ENCODE measurements around the gene CYP17A1.

The CYP17A1 gene

DNA sequence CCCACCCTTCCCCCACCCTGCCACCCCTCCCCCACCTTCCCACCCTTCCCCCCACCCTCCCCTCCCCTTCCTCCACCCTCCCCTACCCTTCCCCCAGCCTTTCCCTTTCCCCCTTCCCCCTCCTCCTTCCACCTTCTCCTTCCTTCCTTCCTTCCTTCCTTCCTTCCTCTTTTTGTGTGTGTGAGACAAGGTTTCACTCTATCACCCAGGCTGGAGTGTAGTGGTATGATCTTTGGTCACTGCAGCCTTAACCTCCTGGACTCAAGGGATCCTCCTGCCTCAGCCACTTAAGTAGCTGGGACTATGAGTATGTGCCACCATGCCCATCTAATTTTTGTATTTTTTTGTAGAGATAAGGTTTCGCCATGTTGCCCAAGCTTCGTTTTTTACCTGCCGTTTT, 35.2 kb downstream of the CYP17A1 start:
- no peak for DNase-seq

DNA sequence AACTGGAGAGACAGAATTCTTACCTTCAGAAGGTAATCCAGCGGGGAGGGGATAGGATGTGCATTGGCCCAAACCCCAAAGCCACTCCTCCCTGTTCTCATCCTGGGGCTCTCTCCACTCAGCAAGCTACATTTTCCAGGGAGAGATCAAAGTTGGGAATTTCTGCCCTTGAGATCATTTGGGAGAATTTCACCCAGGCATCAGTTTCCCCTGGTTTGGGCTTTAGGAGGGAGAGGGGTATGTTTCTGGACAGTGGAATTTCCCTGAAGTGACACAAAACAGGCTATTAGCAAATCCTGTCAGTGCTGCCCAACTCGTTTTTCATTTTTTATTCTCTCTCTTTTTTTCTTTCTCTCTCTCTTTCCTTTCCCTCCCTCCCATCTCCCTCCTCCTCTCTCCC, 35.7 kb downstream of the CYP17A1 start:
- DNase-seq: no peak

DNA sequence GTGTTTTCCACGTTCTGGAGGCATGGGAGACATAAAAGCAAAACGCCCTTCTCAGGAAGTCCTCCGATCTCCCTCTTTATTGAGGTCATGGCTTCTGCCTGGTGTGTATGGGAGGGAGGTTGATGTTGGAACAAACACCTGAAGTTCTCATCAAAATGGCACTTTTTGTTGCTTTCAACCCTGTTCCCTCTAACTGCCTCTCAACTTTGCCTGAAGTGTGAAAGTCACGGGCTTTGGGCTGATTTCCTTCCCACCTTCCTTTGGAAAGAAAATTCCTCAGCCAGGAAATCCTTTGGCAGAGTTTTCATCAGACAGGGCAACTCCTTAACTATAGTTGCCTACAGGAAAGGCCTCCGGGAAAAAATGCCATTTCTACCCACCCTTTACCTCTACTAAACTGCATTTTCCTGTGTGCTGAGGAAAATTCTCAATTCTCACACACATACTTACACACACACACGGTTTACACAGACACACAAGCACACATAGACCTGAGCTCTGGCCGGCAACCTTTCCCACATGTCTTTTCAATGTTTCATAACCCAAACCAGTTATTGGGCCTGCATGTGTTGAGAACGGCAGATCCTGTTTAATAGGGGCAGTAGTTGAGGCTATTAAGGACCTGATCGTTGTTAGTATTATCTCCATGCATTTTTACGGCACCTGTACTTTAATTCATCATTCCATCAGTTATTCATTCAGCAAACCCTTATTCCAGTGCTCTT, 36.4 kb downstream of the CYP17A1 start:
- DNase-seq: no peak

DNA sequence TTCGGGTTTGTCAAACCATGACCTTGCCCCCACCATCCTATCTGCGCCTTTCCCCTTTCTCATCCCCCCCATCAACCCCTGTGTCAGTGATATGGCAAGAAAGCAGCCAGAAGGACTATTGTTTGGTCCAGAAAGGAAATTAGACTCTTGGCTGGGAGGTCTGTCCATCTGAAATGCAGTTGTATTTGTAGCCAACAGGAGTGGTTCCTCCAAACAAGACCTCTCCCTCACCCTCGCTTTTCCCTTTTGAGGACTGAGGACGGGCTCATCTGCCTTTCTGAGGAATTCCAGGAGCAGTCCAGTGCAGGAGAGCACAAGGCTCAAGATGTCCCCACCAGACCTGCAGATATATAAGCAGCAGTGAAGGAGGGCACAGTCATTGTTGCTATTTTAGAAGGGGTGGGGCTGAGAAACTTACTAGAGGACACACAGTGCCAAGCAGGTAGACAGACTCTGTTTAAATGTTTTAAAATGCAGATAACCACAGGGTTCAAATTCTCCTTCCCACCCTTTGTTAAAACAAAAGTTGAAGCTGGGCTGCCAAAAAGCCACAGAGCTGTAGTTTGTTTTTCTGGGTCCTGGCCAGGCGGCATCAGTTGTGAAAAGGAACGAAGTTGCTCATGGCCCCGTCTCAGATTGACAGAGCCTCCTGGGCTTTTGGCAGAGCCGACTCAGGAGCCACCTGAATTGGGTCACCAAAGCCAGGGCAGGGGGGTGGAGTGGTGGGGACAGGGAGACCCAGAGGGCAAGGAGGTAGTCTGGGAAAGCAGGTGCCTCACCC, 37.3 kb downstream of the CYP17A1 start:
- no peak for DNase-seq

DNA sequence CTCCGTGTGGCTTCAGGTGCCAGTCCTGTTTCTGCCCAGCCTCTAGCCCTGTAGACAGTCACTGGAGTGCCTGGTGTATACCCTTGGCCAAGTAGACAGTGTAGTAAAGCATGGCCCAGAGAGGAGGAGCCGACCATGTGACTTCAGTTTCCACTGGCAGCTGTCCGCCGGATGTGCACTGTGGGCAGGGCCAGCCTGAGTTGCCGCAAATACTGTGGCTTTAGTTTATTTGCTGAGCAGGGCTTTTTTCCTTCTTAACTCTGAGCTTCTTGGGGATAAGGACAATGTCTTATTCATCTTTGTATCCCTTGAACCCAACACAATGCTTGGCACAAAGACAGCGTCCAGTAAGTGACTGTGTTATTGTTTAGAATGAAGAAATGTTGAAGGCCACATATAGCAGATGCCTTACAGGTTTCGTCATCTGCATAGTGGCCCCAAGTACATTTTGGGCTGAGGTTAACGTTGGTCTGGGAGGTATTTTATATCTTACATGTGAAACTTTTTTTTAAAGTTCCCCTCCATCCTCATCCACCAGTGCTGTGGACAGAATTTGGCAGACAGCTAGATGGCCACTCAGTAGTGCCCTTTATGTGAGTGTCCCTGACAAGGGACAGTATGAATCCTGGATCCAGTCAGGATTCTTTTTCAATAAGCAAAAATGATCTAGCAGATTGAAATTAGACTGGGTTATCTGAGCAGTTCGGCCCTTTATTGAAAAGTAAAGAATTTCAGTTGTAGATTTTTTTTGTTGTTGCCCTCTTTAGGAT, 40.6 kb downstream of the CYP17A1 start:
- no peak for DNase-seq

DNA sequence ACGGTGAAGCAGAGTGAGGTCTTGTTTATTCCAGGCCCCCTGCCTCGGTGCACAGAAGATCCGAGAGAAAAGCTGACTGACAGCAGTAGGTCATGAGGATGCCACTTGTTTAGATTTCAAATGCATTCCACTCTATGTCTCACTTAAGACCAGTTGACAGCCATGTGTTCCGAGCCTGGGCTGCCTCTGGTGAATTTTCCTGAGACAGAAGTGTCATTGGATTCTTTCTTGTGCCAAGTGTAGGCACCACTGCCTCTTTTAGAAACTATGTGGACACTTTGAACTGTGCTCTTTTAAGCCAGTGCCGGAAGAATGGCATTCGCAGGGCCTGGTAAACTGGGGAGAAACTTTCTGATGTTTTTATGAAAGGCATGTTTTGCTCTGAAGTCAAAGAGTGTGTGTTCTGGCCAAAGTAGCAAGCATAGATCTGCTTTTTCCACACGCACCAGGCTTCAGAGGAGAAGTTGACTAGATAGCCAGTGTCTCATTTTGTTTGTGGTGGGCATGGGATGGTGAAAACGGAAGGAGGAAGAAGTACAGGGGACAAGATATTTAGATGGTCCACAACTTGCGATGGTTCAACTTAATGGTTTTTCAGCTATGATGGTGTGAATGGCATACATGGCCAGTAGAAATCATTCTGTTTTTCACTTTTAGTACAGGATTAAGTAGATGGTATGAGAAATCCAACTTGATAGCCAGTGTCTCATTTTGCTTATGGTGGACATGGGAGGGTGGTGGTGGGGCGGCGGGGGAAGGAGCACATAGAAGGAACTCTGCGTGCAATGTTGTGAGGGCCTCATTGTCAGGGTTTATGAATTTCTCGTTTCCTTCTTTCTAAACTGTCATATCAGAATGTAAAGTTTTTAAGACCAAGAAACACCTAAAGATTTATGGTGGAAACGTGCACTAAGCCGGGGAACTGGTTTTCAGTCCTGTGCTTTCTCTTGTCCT, 41.5 kb downstream of the CYP17A1 start:
- DNase-seq: no peak

DNA sequence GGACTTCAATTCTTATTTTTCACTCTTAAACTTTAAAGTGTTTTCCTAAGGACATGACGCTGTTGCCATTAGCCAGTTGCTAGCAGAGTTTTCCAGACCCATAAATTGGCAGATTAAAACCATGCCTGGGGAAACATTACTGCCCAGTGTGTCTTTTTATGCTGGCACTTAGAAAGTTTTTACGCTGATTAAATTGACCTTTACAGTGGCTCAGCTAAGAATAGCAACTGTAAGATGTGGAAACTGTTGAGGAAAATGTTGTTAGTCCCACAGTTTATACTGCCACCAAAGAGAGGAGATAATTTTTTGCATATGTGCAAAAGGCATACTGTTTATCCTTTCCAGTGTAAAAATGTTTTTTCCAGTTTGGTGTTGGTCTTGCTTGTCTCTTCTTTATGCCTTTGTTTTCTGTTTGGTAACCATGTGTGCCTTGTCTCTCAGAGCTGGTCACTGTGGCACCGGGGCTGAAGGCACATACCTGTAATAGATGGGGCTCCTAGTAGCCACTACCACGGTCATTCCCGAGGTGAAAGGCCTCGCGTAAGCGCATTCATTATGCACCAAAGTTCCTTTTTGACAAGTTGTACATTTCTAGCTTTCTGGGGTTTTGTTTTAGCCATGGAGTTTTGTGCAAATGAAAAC, 45.3 kb downstream of the CYP17A1 start:
- DNase-seq: no peak

DNA sequence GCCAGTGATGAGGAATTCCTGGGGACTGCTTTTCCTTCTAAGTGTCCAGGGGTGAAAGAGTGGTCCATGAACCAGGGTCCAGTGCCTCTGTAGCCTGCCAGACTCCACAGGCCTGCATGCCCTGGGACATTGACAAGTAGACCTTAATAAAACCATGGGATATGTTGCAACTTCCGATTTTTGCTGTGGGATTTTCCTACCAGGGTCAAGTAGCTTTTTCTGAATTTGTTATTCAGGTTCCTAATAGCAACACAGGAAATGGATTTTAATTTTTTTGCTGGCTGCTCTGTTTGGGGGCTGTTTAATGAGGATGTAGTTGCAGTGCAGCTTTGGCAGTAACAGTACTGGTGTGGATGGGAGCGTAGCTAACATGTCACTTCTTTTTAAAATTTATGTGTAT, 51.4 kb downstream of the CYP17A1 start:
- no peak for DNase-seq

DNA sequence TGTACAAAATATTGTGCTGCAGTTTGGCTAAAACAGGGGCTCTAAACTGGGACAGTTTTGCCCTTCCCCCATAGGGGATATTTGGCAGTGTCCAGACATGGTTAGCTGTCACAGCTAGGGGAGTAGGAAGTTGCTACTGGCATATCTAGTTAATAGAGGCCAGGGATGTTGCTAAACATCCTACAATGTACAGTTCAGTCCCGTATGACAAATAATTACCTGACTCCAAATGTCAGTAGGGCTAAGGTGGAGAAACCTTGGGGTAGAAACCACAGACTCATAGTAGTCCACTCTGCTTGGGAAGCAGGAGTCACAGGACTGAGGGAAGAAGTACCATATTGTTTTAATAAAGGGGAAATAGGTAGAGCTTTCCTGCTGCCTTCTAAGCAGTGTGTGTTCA, 53.6 kb downstream of the CYP17A1 start:
- DNase-seq: no peak

DNA sequence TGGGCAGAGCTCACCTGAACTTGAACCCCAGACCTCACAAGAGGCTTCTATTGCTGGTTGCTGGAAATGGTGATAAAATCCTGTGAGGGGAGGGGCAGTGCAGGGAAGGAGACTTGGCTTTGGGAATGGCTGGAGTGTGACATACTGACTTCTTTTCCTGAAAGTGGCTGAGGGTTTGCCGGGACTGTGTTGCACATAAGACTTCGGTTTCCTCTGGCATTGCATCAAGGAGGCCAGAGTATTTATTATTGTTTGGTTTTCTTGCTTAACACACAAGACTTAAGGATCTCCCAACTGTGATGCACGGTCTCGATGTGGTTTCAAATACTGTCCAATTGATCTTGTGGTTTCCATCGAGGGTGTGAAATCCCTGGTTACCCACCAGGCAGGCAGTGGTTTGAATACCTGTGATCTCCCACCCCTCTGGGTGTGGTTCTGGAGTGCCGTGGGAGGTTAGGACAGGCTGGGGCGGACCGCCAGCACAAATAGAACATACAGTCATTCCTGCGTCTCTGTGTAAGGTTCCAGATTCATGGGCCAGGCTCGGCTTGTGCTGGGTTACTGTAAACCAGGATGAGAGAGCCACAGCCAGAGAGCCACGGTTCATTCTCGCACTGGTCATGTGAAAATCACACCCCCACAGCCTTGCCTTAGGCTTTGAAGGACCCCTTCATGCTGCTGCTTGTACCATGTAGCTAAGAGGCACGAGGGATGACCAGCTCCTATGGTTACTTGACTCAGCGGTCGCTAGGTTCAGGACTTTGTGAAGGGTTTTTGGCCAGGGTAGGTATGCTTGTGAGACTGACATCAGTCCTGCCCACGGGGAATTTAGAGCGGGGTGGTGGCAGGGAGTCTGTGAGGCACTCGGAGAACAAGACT, 54.3 kb downstream of the CYP17A1 start:
- no peak for DNase-seq

DNA sequence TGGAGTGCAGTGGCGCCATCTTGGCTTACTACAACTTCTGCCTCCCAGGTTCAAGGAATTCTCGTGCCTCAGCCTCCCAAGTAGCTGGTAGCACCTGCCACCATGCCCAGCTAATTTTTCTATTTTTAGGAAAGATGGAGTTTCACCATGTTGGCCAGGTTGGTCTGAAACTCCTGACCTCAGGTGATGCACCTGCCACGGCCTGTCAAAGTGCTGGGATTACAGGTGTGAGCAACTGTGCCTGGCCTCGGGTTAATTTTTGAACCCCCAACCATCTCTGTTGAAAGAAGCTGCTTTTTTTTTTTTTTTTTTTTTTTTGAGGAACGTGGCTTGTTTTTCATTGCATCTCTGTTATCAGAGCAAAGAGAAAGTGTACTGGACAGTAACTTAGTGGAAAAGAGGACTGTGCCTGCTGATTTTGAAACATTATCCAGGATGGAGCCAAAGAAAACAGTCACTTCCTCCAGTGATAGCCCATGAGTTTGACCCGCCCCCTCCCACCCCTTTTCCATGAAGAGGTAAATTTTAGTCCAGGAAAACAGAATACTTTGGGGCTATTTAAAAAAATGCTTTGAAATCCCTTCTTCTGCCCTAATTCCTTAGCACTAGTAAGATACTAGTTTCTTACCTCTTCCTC, 55.2 kb downstream of the CYP17A1 start:
- DNase-seq: no peak

DNA sequence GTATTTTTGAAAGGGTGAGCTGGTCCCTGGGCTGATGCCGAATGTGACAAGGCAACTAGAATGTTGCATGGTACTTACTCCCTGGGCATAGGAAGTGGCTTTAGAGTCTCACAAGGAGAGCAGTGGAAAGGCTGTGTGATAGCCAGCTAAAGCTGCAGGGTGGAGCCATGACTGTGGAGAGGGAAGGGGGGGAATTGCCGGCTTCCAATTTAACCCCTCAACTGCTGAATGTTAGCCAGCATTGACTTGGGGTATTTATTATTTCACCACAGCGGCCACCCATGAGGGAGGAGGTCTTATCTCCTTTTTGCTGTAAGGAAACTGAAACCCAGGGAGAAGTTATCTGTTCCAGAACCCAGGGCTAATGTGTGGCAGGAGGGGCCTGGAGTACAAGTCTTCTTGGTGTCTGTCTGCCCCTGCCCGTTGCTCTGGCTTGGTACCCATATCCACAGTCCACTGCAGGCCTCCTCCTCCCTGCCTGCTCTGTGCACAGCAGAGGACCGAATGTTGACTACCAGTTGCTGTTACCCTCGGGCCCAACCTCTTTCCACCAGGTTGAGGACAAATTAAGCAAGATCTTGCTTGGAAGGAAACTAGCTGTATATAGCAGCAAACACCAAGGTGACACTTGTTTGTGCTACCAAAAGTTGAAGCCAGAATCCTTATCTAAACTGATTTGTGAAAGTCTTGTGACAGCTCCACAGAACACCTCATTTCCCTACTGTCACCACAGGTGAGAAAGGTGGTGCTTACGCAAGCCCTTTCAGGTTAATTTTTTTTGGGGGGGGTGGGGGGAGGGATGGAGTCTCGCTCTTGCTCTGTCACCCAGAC, 55.9 kb downstream of the CYP17A1 start:
- no peak for DNase-seq

All from NCI-H526 (cell line).